MM.1S (cell line): ENCODE data around the gene KRT8.

ENCODE experiments used
- EZH2 ChIP-seq: fragments of 300-600 bp; sonication (generic); optimal IDR thresholded peaks from 2 replicates; pipeline ENCODE3; 2017; ENCODE audit warnings: low read depth, mild to moderate bottlenecking, antibody characterized with exemption, low read length, mixed read lengths
- EZH2phosphoT487 ChIP-seq: fragments of 300-600 bp; sonication (generic); IDR thresholded peaks from 2 replicates; pipeline ENCODE4 v1.6.1; 2018; ENCODE audit warnings: antibody characterized with exemption, low read length
- TF ChIP-seq, protein P1 (sequence below): fragments of 300-600 bp; sonication (generic); IDR thresholded peaks from 2 replicates; pipeline ENCODE4 v1.5.1; 2016; ENCODE audit warnings: antibody characterized with exemption, low read length, mixed read lengths

GRCh38 chr12:52851787-52852186, 53.1 kb downstream of the KRT8 start:
- TF ChIP-seq, protein P1, sequence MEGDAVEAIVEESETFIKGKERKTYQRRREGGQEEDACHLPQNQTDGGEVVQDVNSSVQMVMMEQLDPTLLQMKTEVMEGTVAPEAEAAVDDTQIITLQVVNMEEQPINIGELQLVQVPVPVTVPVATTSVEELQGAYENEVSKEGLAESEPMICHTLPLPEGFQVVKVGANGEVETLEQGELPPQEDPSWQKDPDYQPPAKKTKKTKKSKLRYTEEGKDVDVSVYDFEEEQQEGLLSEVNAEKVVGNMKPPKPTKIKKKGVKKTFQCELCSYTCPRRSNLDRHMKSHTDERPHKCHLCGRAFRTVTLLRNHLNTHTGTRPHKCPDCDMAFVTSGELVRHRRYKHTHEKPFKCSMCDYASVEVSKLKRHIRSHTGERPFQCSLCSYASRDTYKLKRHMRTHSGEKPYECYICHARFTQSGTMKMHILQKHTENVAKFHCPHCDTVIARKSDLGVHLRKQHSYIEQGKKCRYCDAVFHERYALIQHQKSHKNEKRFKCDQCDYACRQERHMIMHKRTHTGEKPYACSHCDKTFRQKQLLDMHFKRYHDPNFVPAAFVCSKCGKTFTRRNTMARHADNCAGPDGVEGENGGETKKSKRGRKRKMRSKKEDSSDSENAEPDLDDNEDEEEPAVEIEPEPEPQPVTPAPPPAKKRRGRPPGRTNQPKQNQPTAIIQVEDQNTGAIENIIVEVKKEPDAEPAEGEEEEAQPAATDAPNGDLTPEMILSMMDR: no peak
- TF ChIP-seq EZH2 (no peak), EZH2phosphoT487 (no peak)
